ENCODE data around the gene PCSK9.

- TF ChIP-seq, protein P1, sequence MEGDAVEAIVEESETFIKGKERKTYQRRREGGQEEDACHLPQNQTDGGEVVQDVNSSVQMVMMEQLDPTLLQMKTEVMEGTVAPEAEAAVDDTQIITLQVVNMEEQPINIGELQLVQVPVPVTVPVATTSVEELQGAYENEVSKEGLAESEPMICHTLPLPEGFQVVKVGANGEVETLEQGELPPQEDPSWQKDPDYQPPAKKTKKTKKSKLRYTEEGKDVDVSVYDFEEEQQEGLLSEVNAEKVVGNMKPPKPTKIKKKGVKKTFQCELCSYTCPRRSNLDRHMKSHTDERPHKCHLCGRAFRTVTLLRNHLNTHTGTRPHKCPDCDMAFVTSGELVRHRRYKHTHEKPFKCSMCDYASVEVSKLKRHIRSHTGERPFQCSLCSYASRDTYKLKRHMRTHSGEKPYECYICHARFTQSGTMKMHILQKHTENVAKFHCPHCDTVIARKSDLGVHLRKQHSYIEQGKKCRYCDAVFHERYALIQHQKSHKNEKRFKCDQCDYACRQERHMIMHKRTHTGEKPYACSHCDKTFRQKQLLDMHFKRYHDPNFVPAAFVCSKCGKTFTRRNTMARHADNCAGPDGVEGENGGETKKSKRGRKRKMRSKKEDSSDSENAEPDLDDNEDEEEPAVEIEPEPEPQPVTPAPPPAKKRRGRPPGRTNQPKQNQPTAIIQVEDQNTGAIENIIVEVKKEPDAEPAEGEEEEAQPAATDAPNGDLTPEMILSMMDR (conservative IDR thresholded peaks at IDR 0.05 in 1 of 2, IDR thresholded peaks at IDR 0.05 in 1 of 2; ENCODE audit: extremely low read depth in 1 of 2, insufficient read depth in 1 of 2, low read depth in 1 of 2, low read length in 2 of 2): no peak
- TF ChIP-seq EZH2 (IDR thresholded peaks at IDR 0.05; ENCODE audit: borderline replicate concordance, low read length): no peak
Observed at GRCh38 chr1:55052221-55053142, 13.1 kb downstream of the PCSK9 start.
